Gastroesophageal sphincter (tissue), 4 donors: Measurements from ENCODE around the gene NEK4. TPM values are rescaled to one million over a fixed set of nuclear protein-coding genes. Genes with fewer than 3 reads are reported as not detected.

Experiments
- ATAC-seq: fragments of 150-250 bp; one replicate; pipeline ENCODE4 v1.9.1; 2016; ENCODE audit warnings: mild to moderate bottlenecking, moderate library complexity
- H3K27ac ChIP-seq, 4 donors: fragments of 200-600 bp; sonication (generic) in 3 of 4; 1 replicate in 3 of 4; 2 replicates in 1 of 4; pipeline ENCODE4 v1.5.1; 2016 to 2019
- H3K27me3 ChIP-seq: fragments of 200-600 bp; sonication (generic); one replicate; pipeline ENCODE4 v1.5.1; 2019
- H3K36me3 ChIP-seq, 2 donors: fragments of 200-600 bp; sonication (generic); one replicate each; pipeline ENCODE4 v1.5.1; 2019; ENCODE audit warnings: control low read depth in 1 of 2
- H3K4me1 ChIP-seq, 3 donors: fragments of 200-600 bp; sonication (generic); 1 replicate in 2 of 3; 2 replicates in 1 of 3; pipeline ENCODE4 v1.5.1; 2016 to 2019; ENCODE audit warnings: control low read depth in 2 of 3
- H3K4me3 ChIP-seq, 2 donors: fragments of 200-600 bp; sonication (generic); one replicate each; pipeline ENCODE4 v1.5.1; 2019; ENCODE audit warnings: mild to moderate bottlenecking in 1 of 2, moderate library complexity in 1 of 2
- H3K9me3 ChIP-seq, 3 donors: fragments of 200-600 bp; sonication (generic); one replicate each; pipeline ENCODE4 v1.5.1; 2017 to 2019; ENCODE audit warnings: control low read depth in 2 of 3
- EP300 ChIP-seq: sonication (generic); formaldehyde crosslinking; IDR thresholded peaks from one replicate; pipeline ENCODE4 v1.6.1; 2017; ENCODE audit warnings: antibody characterized with exemption, mild to moderate bottlenecking
- POLR2A ChIP-seq, 2 donors: fragments of 450-650 bp; IDR thresholded peaks; one replicate each; pipeline ENCODE4 v1.6.1; 2017; ENCODE audit warnings: antibody characterized with exemption in 2 of 2, mild to moderate bottlenecking in 2 of 2, moderate library complexity in 1 of 2
- POLR2AphosphoS5 ChIP-seq: sonication (generic); formaldehyde crosslinking; IDR thresholded peaks from one replicate; pipeline ENCODE4 v1.6.1; 2017; ENCODE audit warnings: antibody characterized with exemption
- WGBS, 2 donors: methylation state at CpG; one replicate each; pipeline ENCODE4 v1.1.5; 2018; ENCODE audit warnings: low coverage in 1 of 2; 5-methylcytosine and 5-hydroxymethylcytosine counted together
- total RNA-seq, 4 donors: library from RNA; depleted of rRNA; stranded (reverse); fragments of >200 nt; gene quantifications; one replicate each; pipeline ENCODE4 v1.1.0, GENCODE V29; 2016
- TF ChIP-seq, protein P1 (sequence below), 4 experiments: fragments of 200-600 bp in 2 of 4; fragments of 450-650 bp in 2 of 4; sonication (generic) in 1 of 4; IDR thresholded peaks; one replicate each; pipeline ENCODE4 v1.5.1; 2017 to 2019; ENCODE audit warnings: antibody characterized with exemption in 4 of 4, mild to moderate bottlenecking in 2 of 4, moderate library complexity in 2 of 4

Gene NEK4
- total RNA-seq, 4 donors from 2014 or later: 22.1 to 29.5 (median 22.7) TPM

DNA sequence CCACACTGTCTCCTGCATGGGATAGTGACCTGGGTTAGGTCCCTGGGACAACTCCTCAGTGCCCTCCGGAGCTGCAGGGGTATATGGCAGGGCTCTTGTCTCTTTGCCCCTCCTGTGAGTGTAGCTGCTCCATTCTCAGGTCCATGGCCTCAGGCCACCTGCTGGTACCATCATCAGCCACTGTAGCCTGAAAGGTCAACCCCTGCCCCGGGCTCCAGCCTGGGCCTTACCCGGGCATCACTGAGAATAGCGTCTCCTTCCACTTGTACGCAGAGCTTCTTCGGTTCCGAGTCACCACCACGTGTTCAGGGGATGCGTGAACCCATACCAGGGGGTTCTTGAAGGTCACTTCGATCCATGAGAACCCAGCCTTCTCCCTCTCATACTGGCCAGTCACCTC is 45.9 kb upstream of the NEK4 start:
- no peak for ATAC-seq
- H3K36me3 ChIP-seq: peaks cover 0 to 12% of the 10 kb centered on the region in 2 donors
- H3K4me1 ChIP-seq: no peaks in the 10 kb centered on the region
- WGBS, 2 donors: 83 to 84% methylated on average over 1 to 9 of the region's 10 CpGs
- H3K4me3 ChIP-seq: no peak overlapping the region
- H3K27me3 ChIP-seq: no peaks in the 10 kb centered on the region
- TF ChIP-seq, protein P1, sequence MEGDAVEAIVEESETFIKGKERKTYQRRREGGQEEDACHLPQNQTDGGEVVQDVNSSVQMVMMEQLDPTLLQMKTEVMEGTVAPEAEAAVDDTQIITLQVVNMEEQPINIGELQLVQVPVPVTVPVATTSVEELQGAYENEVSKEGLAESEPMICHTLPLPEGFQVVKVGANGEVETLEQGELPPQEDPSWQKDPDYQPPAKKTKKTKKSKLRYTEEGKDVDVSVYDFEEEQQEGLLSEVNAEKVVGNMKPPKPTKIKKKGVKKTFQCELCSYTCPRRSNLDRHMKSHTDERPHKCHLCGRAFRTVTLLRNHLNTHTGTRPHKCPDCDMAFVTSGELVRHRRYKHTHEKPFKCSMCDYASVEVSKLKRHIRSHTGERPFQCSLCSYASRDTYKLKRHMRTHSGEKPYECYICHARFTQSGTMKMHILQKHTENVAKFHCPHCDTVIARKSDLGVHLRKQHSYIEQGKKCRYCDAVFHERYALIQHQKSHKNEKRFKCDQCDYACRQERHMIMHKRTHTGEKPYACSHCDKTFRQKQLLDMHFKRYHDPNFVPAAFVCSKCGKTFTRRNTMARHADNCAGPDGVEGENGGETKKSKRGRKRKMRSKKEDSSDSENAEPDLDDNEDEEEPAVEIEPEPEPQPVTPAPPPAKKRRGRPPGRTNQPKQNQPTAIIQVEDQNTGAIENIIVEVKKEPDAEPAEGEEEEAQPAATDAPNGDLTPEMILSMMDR (IDR thresholded peaks at IDR 0.05): no peak
- no peak for TF ChIP-seq POLR2AphosphoS5
- TF ChIP-seq POLR2A (IDR thresholded peaks at IDR 0.05): no peak
- TF ChIP-seq EP300: no peak
- no peaks in the 10 kb centered on the region for H3K9me3 ChIP-seq
- H3K27ac ChIP-seq: no peak overlapping the region

DNA sequence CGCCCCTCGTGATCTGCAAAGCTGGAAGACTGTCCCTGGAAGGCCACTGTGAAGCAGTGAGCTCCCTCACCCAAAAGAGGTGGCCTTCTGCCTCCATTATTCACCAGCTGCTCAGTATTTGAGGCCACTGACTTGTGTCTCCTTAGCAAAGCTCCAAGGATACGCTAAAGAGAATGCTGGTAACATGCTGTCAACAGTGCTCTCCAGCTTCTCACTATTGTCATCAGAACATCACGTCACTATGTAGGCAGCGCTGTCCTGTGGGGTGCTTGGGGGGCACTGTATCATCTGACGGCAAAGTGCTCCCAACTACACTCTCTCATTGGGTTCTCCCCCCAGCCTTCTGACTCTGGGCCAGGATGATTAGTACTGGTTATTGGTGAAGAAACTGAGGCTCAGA is 45.5 kb upstream of the NEK4 start:
- H3K27me3 ChIP-seq: no peaks in the 10 kb centered on the region
- H3K4me3 ChIP-seq: no peak overlapping the region
- H3K27ac ChIP-seq: no peak overlapping the region
- peaks cover 0 to 8% of the 10 kb centered on the region in 2 donors for H3K36me3 ChIP-seq
- 75 to 87% methylated on average over 2 to 3 of the region's 6 CpGs for WGBS, 2 donors
- no peaks in the 10 kb centered on the region for H3K4me1 ChIP-seq
- no peak for ATAC-seq
- TF ChIP-seq POLR2AphosphoS5 (no peak), EP300 (no peak), POLR2A (IDR thresholded peaks at IDR 0.05) (no peak)
- TF ChIP-seq, protein P1 (IDR thresholded peaks at IDR 0.05): no peak
- no peaks in the 10 kb centered on the region for H3K9me3 ChIP-seq

DNA sequence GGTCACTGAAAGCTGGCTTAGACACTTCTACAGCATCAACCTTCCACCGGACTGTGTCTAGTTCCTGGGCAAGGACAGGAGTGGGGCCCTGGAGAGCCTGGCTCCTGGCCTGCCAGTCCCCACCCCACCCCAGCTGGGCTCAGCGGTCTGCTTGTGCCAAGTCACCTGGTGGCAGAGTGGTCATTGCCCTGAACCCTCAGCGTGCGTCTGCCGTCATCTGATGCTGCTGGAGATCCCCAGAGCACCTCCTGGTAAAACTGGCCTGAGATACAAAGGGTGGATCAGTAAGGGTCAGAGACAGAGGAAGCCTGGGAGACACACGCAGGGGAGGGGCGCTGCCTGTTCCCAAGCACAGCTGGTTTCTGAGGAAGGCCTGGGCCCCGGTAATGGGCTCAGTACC is 43.1 kb upstream of the NEK4 start:
- H3K27me3 ChIP-seq: no peaks in the 10 kb centered on the region
- H3K27ac ChIP-seq: no peak overlapping the region
- no CpG with 5 or more reads among the region's 8 CpGs for WGBS, 2 donors
- H3K9me3 ChIP-seq: no peaks in the 10 kb centered on the region
- TF ChIP-seq, protein P1 (IDR thresholded peaks at IDR 0.05): no peak
- TF ChIP-seq EP300: no peak
- TF ChIP-seq POLR2AphosphoS5: no peak
- TF ChIP-seq POLR2A (IDR thresholded peaks at IDR 0.05): no peak
- no peak overlapping the region for H3K4me3 ChIP-seq
- H3K36me3 ChIP-seq: no peaks in the 10 kb centered on the region
- H3K4me1 ChIP-seq: no peaks in the 10 kb centered on the region
- ATAC-seq: no peak

DNA sequence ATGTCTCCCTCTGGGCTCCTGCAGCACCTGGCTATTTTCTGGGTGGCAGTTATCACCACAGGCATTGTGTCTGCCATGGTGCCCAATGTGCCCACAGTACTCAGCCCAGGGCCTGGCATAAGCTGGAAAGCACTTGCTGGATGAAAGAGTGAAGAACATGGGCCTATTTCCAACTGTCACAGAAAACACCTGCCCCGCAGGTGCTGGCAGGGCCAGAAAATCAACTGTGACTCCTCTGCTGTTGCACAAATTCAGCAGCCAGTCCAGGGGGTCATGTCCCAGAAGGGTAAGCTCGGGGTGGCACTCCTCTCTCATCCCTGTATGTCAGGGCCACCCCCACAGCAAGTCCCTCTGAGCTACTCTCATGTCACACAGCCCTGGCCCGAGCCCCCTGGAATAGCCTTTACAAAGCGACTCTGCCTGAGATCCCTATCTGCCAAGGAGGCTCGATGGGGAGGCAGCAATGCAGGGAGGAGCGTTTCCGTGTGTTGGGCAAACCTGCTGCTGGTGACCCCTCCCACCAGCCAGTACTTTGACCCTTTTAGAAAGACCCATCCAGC is 40.8 kb upstream of the NEK4 start:
- H3K27me3 ChIP-seq: no peaks in the 10 kb centered on the region
- no peak for ATAC-seq
- 17% methylated on average over 1 of the region's 7 CpGs; no CpG with 5 or more reads in 1 of the 2 donors for WGBS, 2 donors

DNA sequence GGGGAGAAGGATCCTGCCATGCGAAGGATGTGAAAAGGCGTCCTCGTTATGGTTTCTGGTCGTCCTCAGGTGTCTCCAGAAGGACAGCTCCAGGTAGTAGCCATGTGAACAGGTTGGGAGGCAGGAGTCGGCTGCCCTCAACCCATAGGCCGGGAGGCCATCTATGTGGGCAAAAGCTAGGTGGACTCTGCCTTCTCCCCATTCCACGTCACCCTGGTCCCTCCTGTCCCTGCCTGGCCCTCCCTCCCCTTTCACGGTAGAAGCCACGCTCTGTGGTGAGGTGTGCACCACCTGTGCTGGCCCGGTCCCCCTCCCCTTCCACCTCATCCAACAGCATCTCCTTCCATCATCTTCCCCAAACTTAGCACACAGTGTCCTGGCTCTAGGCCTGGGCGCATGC is 40.2 kb upstream of the NEK4 start:
- no peak for ATAC-seq
- H3K4me3 ChIP-seq: no peak overlapping the region
- H3K9me3 ChIP-seq: no peaks in the 10 kb centered on the region
- no peaks in the 10 kb centered on the region for H3K36me3 ChIP-seq
- no peak for TF ChIP-seq POLR2AphosphoS5
- TF ChIP-seq POLR2A (IDR thresholded peaks at IDR 0.05): no peak
- TF ChIP-seq EP300: no peak
- TF ChIP-seq, protein P1 (IDR thresholded peaks at IDR 0.05): no peak
- peaks cover 6% of the 10 kb centered on the region for H3K27me3 ChIP-seq
- no peak overlapping the region for H3K27ac ChIP-seq
- WGBS, 2 donors: 80 to 90% methylated on average over 3 to 10 of the region's 11 CpGs
- H3K4me1 ChIP-seq: no peaks in the 10 kb centered on the region

More for the DNA sequence above, 40.8 kb upstream of the NEK4 start:
- H3K9me3 ChIP-seq: no peaks in the 10 kb centered on the region
- H3K4me3 ChIP-seq: no peak overlapping the region
- TF ChIP-seq POLR2A (IDR thresholded peaks at IDR 0.05) (no peak), POLR2AphosphoS5 (no peak), EP300 (no peak)
- TF ChIP-seq, protein P1 (IDR thresholded peaks at IDR 0.05): no peak
- H3K36me3 ChIP-seq: no peaks in the 10 kb centered on the region
- H3K27ac ChIP-seq: no peak overlapping the region
- H3K4me1 ChIP-seq: no peaks in the 10 kb centered on the region
